HEK293 (cell line): Measurements from ENCODE around the gene PDE4D.
A peak's percentile ranks its signal among the peaks of the same experiment; 100 is the strongest.

ENCODE experiments used
- MEIS1 ChIP-seq: sonication (generic); formaldehyde crosslinking; IDR thresholded peaks from 2 replicates; pipeline ENCODE4 v1.8.1; 2022; ENCODE audit warnings: missing genetic modification reagents, mild to moderate bottlenecking, borderline replicate concordance
- WT1 ChIP-seq: fragments of 450-650 bp; formaldehyde crosslinking; IDR thresholded peaks from 2 replicates; pipeline ENCODE4 v1.5.1; 2016; ENCODE audit warnings: missing biosample characterization, missing genetic modification characterization
- ZBTB48 ChIP-seq: fragments of 450-650 bp; formaldehyde crosslinking; IDR thresholded peaks from 2 replicates; pipeline ENCODE4 v1.5.1; 2016; ENCODE audit warnings: missing biosample characterization, missing genetic modification characterization
- ZBTB7A ChIP-seq: fragments of 450-650 bp; formaldehyde crosslinking; IDR thresholded peaks from 2 replicates; pipeline ENCODE4 v1.5.1; 2016; ENCODE audit warnings: low read depth, missing biosample characterization, missing genetic modification characterization
- ZFP3 ChIP-seq: fragments of 450-650 bp; formaldehyde crosslinking; IDR thresholded peaks from 2 replicates; pipeline ENCODE4 v1.5.1; 2016; ENCODE audit warnings: low read depth, missing biosample characterization, missing genetic modification characterization
- ZNF16 ChIP-seq: fragments of 450-650 bp; formaldehyde crosslinking; IDR thresholded peaks from 2 replicates; pipeline ENCODE4 v1.5.1; 2016; ENCODE audit warnings: low read depth, missing biosample characterization, missing genetic modification characterization
- ZNF23 ChIP-seq: fragments of 450-650 bp; formaldehyde crosslinking; IDR thresholded peaks from 2 replicates; pipeline ENCODE4 v1.5.1; 2016; ENCODE audit warnings: missing biosample characterization, missing genetic modification characterization, borderline replicate concordance
- ZNF274 ChIP-seq, 2 experiments: fragments of 200-500 bp in 1 of 2; fragments of 450-650 bp in 1 of 2; sonication (Bioruptor generic) in 1 of 2; formaldehyde crosslinking in 1 of 2; IDR thresholded peaks; 2 replicates each; pipeline versions ENCODE4 v1.5.1 to v1.6.1; 2014 to 2016; ENCODE audit warnings: borderline replicate concordance in 1 of 2, inconsistent platforms in 1 of 2, low read length in 1 of 2, missing biosample characterization in 1 of 2, missing genetic modification characterization in 1 of 2
- ZNF341 ChIP-seq: fragments of 450-650 bp; formaldehyde crosslinking; IDR thresholded peaks from 2 replicates; pipeline ENCODE4; 2016; ENCODE audit warnings: low read depth, missing biosample characterization, missing genetic modification characterization
- ZNF510 ChIP-seq: fragments of 450-650 bp; formaldehyde crosslinking; IDR thresholded peaks from 2 replicates; pipeline ENCODE4 v1.5.1; 2018; ENCODE audit warnings: mild to moderate bottlenecking, missing genetic modification characterization, missing biosample characterization; ENCODE audit not compliant: insufficient replicate concordance
- ZNF629 ChIP-seq: fragments of 450-650 bp; formaldehyde crosslinking; IDR thresholded peaks from 2 replicates; pipeline ENCODE4 v1.5.1; 2017; ENCODE audit warnings: missing biosample characterization, missing genetic modification characterization
- ZNF660 ChIP-seq: fragments of 450-650 bp; IDR thresholded peaks from 2 replicates; pipeline ENCODE4 v1.5.1; 2018; ENCODE audit warnings: missing biosample characterization, mild to moderate bottlenecking, missing genetic modification characterization
- ZXDB ChIP-seq: fragments of 450-650 bp; formaldehyde crosslinking; IDR thresholded peaks from 2 replicates; pipeline ENCODE4 v1.5.1; 2016; ENCODE audit warnings: missing biosample characterization, missing genetic modification characterization
- TF ChIP-seq, protein P1 (sequence below): fragments of 450-650 bp; formaldehyde crosslinking; IDR thresholded peaks from 2 replicates; pipeline ENCODE4 v1.5.1; 2017; ENCODE audit warnings: missing biosample characterization, missing genetic modification characterization
- TF ChIP-seq, protein P2 (sequence below): fragments of 450-650 bp; formaldehyde crosslinking; IDR thresholded peaks from 2 replicates; pipeline ENCODE4 v1.5.1; 2017; ENCODE audit warnings: missing biosample characterization, missing genetic modification characterization
- TF ChIP-seq, protein P3 (sequence below): fragments of 450-650 bp; formaldehyde crosslinking; IDR thresholded peaks from 2 replicates; pipeline ENCODE4 v1.5.1; 2016; ENCODE audit warnings: missing biosample characterization, missing genetic modification characterization
- TF ChIP-seq, protein P4 (sequence below): fragments of 450-650 bp; formaldehyde crosslinking; IDR thresholded peaks from 2 replicates; pipeline ENCODE4 v1.5.1; 2016; ENCODE audit warnings: missing biosample characterization, missing genetic modification characterization
- TF ChIP-seq, protein P5 (sequence below): fragments of 450-650 bp; formaldehyde crosslinking; conservative IDR thresholded peaks from 2 replicates; pipeline ENCODE4 v1.5.1; 2016; ENCODE audit warnings: low read depth, missing biosample characterization, missing genetic modification characterization

Gene PDE4D

DNA sequence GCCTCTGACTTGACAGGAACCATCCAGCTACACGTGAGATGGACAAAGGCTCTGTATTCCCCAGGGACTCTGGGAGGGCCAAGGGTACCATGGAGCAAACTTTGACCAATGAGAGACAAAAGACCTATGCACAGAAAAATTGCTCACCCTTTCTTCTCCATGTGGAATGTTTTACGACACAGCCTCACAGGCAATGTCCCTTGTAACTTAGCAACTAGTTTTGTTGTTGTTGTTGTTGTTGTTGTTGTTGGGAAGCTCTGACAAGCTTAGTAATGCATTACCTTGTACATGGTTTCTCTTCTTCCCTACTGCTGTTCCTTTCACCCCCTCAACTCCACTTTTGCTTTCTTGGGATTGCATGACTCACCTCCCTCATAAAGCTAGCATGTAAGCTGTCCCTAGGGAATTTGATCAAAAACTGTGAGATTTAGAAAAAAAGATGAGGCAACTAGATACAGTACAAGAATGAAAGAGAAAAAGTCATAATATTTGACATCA lies 759.7 kb downstream of the PDE4D start (continued):
- TF ChIP-seq, protein P1, sequence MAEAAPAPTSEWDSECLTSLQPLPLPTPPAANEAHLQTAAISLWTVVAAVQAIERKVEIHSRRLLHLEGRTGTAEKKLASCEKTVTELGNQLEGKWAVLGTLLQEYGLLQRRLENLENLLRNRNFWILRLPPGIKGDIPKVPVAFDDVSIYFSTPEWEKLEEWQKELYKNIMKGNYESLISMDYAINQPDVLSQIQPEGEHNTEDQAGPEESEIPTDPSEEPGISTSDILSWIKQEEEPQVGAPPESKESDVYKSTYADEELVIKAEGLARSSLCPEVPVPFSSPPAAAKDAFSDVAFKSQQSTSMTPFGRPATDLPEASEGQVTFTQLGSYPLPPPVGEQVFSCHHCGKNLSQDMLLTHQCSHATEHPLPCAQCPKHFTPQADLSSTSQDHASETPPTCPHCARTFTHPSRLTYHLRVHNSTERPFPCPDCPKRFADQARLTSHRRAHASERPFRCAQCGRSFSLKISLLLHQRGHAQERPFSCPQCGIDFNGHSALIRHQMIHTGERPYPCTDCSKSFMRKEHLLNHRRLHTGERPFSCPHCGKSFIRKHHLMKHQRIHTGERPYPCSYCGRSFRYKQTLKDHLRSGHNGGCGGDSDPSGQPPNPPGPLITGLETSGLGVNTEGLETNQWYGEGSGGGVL: peak; percentile 31; the same call in 1 of the 2 replicates
- TF ChIP-seq WT1: no peak
- TF ChIP-seq ZNF341: peak; percentile 96
- no peak for TF ChIP-seq ZNF274 (IDR thresholded peaks at IDR 0.05; ENCODE audit: low read length)
- TF ChIP-seq ZNF274 (tag by site-specific recombination; IDR thresholded peaks at IDR 0.05; ENCODE audit: borderline replicate concordance): no peak
- TF ChIP-seq MEIS1: no peak
- TF ChIP-seq, protein P2, sequence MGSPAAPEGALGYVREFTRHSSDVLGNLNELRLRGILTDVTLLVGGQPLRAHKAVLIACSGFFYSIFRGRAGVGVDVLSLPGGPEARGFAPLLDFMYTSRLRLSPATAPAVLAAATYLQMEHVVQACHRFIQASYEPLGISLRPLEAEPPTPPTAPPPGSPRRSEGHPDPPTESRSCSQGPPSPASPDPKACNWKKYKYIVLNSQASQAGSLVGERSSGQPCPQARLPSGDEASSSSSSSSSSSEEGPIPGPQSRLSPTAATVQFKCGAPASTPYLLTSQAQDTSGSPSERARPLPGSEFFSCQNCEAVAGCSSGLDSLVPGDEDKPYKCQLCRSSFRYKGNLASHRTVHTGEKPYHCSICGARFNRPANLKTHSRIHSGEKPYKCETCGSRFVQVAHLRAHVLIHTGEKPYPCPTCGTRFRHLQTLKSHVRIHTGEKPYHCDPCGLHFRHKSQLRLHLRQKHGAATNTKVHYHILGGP (tag by site-specific recombination): peak; percentile 95
- TF ChIP-seq ZBTB7A (tag by site-specific recombination): no peak
- no peak for TF ChIP-seq ZNF23 (tag by site-specific recombination)
- TF ChIP-seq ZNF660: no peak
- peak; percentile 41 for TF ChIP-seq ZNF510 (tag by site-specific recombination)
- TF ChIP-seq, protein P3, sequence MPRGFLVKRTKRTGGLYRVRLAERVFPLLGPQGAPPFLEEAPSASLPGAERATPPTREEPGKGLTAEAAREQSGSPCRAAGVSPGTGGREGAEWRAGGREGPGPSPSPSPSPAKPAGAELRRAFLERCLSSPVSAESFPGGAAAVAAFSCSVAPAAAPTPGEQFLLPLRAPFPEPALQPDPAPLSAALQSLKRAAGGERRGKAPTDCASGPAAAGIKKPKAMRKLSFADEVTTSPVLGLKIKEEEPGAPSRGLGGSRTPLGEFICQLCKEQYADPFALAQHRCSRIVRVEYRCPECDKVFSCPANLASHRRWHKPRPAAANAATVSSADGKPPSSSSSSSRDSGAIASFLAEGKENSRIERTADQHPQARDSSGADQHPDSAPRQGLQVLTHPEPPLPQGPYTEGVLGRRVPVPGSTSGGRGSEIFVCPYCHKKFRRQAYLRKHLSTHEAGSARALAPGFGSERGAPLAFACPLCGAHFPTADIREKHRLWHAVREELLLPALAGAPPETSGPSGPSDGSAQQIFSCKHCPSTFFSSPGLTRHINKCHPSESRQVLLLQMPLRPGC (tag by site-specific recombination): 0 out of 2 replicates have a peak, but pooled peaks have one; percentile 62
- 0 out of 2 replicates have a peak, but pooled peaks have one; percentile 41 for TF ChIP-seq ZBTB48 (tag by site-specific recombination)
- TF ChIP-seq, protein P4, sequence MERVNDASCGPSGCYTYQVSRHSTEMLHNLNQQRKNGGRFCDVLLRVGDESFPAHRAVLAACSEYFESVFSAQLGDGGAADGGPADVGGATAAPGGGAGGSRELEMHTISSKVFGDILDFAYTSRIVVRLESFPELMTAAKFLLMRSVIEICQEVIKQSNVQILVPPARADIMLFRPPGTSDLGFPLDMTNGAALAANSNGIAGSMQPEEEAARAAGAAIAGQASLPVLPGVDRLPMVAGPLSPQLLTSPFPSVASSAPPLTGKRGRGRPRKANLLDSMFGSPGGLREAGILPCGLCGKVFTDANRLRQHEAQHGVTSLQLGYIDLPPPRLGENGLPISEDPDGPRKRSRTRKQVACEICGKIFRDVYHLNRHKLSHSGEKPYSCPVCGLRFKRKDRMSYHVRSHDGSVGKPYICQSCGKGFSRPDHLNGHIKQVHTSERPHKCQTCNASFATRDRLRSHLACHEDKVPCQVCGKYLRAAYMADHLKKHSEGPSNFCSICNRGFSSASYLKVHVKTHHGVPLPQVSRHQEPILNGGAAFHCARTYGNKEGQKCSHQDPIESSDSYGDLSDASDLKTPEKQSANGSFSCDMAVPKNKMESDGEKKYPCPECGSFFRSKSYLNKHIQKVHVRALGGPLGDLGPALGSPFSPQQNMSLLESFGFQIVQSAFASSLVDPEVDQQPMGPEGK (tag by site-specific recombination): 0 out of 2 replicates have a peak, but pooled peaks have one; percentile 45
- TF ChIP-seq, protein P5, sequence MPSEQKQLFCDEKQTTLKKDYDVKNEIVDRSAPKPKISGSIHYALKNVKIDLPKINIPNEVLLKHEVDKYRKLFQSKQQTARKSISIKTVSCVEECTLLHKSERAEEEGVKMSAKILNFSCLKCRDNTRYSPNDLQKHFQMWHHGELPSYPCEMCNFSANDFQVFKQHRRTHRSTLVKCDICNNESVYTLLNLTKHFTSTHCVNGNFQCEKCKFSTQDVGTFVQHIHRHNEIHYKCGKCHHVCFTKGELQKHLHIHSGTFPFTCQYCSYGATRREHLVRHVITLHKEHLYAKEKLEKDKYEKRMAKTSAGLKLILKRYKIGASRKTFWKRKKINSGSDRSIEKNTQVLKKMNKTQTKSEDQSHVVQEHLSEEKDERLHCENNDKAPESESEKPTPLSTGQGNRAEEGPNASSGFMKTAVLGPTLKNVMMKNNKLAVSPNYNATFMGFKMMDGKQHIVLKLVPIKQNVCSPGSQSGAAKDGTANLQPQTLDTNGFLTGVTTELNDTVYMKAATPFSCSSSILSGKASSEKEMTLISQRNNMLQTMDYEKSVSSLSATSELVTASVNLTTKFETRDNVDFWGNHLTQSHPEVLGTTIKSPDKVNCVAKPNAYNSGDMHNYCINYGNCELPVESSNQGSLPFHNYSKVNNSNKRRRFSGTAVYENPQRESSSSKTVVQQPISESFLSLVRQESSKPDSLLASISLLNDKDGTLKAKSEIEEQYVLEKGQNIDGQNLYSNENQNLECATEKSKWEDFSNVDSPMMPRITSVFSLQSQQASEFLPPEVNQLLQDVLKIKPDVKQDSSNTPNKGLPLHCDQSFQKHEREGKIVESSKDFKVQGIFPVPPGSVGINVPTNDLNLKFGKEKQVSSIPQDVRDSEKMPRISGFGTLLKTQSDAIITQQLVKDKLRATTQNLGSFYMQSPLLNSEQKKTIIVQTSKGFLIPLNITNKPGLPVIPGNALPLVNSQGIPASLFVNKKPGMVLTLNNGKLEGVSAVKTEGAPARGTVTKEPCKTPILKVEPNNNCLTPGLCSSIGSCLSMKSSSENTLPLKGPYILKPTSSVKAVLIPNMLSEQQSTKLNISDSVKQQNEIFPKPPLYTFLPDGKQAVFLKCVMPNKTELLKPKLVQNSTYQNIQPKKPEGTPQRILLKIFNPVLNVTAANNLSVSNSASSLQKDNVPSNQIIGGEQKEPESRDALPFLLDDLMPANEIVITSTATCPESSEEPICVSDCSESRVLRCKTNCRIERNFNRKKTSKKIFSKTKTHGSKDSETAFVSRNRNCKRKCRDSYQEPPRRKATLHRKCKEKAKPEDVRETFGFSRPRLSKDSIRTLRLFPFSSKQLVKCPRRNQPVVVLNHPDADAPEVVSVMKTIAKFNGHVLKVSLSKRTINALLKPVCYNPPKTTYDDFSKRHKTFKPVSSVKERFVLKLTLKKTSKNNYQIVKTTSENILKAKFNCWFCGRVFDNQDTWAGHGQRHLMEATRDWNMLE (tag by site-specific recombination): no peak
- TF ChIP-seq ZXDB (tag by site-specific recombination): peak; percentile 47; the same call in 1 of the 2 replicates
- no peak for TF ChIP-seq ZNF16 (tag by site-specific recombination)
- TF ChIP-seq ZNF629 (tag by site-specific recombination): peak; percentile 79
- TF ChIP-seq ZFP3 (tag by site-specific recombination): no peak
